HG03460 (cell line): ENCODE measurements around the gene SESN3.
"Not testable (repeated sequence)": the region's sequence is repeated elsewhere in the genome, so short reads cannot be mapped to it uniquely, and the experiment has no call there.

Experiments
- ATAC-seq: cut with Tn5 transposase; IDR thresholded peaks from one replicate; pipeline ENCODE4 v1.9.1; 2021; ENCODE audit not compliant: unreplicated experiment

SESN3 gene

GRCh38 chr11:95227060-95227459, 3.9 kb downstream of the SESN3 start:
- ATAC-seq: not testable (repeated sequence)

DNA sequence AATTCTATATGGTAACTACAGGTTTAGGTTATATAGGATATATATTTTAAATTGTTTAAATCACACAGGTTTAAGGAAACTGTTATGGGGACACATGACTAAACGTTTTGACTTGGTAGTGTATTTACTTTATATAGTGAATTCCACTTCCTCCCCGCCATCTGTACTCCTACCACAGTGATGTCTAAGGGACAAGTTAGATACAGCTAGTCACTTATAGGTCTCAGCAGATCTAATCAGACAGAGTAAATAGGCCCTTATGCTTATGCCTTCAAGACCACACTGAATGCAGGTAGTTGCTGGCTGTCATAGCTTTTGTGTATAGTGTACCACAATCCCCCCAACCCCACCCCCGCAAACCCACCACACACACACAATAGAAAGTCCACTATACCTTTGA, 8.2 kb downstream of the SESN3 start:
- no peak for ATAC-seq

GRCh38 chr11:95219599-95219998, 11.4 kb downstream of the SESN3 start:
- ATAC-seq: no peak

- ATAC-seq: no peak
These were observed 12.9 kb downstream of the SESN3 start for GRCh38 chr11:95218149-95218548.

- ATAC-seq: no peak
These were observed 18.4 kb downstream of the SESN3 start for GRCh38 chr11:95212609-95213008.

DNA sequence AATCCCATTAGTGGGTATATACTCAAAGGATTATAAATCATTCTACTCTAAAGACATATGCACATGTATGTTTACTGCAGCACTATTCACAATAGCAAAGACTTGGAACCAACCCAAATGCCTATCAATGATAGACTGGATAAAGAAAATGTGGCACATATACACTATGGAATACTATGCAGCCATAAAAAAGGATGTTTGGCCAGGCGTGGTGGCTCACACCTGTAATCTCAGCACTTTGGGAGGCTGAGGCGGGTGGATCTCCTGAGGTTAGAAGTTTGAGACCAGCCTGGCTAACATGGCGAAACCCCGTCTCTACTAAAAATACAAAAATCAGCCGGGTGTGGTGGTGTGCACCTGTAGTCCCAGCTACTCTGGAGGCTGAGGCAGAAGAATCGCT, 21.5 kb downstream of the SESN3 start:
- not testable (repeated sequence) for ATAC-seq

GRCh38 chr11:95200781-95201457, 30.1 kb downstream of the SESN3 start:
- ATAC-seq: no peak

- no peak for ATAC-seq
These were observed 35.2 kb downstream of the SESN3 start for GRCh38 chr11:95195831-95196230.

DNA sequence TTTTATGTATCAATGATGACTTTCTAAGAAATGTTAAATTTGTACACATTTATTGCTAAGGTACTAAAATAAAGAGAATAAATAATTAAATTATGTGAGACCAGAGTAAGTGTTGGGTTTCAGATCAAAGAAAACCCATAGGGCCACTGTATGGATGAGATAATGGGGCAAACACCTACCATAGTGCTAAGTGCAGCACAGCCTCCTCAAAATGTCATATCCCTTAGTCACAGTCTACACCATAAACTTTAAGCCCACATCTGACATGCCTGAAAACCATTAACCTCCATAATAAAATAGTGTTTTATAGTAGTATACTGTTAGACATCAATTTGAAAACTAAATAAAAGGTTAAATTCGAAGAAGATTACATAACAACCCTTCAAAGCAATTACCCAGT, 37.5 kb downstream of the SESN3 start:
- no peak for ATAC-seq

DNA sequence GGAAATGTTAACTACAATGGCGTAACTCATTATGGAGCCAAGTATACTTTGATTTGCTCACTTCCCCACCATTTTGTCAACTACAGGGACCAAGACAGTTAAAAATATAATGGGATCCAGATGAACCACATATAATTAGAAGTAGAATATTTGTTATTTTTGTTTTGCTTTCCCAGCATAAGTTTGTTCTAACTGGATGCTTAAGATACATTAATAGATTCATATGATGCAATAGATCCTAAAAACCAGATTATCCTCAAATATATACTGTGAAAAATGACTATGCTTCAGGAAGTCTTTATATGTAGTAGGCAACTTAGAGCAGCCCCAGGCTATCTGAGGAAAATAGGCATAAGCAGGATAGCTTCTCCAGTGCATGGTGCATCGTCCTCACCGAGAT, 38.3 kb downstream of the SESN3 start:
- ATAC-seq: no peak

- ATAC-seq: no peak
These were observed 43.3 kb downstream of the SESN3 start for GRCh38 chr11:95187723-95188122.

- no peak for ATAC-seq
These were observed 48.6 kb downstream of the SESN3 start for GRCh38 chr11:95182397-95182796.

- ATAC-seq: no peak
These were observed 55.1 kb downstream of the SESN3 start for GRCh38 chr11:95175818-95176380.

- ATAC-seq: no peak
These were observed 60.7 kb downstream of the SESN3 start for GRCh38 chr11:95170294-95170693.

DNA sequence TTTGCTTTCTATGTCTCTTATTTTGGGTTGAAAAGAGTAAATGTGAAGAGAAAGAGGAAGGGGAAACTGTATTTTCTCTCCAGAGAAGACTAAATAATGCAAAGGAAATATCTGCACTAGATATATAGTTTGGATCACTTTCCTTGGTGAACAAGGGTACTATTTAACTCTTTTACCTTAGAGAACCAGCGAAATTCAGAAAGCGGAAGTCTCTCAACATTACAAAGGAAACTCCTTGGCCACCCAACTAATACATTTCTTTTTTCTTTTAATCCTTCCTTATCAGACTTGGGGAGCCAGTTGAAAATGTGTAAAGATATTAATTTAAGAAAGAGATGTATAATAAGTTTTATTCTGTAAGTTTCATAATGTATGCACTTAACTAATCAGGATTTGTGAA, 64.2 kb downstream of the SESN3 start:
- ATAC-seq: no peak

DNA sequence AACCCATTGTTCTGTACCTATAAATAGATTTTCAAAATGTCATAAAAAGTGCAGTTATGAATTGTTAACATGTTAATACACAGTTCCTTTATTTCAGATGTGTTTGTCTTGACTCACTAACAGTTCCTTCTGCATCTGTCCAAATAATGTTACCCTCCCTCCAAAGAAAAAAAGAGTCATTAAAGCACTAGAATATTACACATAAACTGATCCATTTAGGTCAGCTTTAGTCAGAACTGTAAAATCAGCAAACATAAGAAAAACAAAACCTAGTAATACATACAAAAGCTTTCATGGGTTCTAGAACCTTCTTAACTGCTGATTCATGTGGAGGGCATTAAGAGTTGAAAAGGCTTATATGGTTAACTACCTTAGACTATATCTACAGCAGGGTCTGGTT, 65.4 kb downstream of the SESN3 start:
- ATAC-seq: no peak

GRCh38 chr11:95163106-95163505, 67.9 kb downstream of the SESN3 start:
- ATAC-seq: no peak

GRCh38 chr11:95161248-95161647, 69.8 kb downstream of the SESN3 start:
- no peak for ATAC-seq

DNA sequence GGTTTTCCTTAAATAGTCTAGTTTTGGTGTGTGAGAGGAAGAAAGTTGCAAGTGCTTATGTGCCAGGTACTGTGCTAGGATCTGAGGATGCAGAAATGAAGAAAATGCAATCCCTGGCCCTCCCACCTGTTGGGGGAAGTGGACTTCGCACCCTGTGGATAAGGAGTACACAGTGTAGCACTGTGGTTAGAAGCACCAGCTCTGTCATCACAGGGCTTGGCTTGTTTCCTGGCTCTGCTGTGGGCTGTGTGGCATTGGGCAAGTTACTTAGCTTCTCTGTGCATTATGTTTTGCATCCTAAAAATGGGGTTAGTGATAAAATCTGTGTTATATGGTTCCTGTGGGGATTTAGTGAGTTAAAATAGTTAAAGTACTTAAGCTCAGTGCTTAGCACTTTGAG, 73.2 kb downstream of the SESN3 start:
- ATAC-seq: no peak

DNA sequence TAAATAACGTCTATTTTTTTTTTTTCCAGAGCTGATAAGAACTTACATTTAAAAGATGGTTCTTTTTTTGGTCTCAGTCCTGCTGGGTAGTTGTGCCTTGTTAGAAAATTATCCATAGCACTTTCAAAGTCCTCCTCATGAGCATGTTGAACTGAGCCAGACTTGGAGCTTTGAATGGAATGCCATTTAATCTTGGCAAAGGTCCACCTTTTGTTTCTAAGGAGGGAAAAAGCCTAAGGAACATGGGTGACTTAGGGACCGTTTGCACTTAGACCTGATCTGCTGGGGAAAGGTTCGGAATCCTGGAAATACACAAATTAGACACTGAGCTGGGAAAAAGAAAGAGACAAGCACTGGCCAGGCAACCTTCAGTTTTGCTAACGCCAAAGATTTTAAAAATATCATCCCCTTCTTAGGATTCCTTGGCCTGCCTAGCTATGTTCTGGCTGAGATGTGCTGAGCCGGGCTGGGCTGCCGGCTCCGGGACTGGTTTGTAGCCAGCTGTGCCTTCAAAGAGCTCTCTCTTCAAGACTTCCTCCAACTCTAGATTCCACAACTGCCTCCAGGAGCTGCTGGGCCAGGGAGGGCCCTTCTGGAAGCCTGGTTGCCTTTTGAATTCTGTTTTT, 74.0 kb downstream of the SESN3 start:
- no peak for ATAC-seq

GRCh38 chr11:95156133-95156721, 74.8 kb downstream of the SESN3 start:
- no peak for ATAC-seq

DNA sequence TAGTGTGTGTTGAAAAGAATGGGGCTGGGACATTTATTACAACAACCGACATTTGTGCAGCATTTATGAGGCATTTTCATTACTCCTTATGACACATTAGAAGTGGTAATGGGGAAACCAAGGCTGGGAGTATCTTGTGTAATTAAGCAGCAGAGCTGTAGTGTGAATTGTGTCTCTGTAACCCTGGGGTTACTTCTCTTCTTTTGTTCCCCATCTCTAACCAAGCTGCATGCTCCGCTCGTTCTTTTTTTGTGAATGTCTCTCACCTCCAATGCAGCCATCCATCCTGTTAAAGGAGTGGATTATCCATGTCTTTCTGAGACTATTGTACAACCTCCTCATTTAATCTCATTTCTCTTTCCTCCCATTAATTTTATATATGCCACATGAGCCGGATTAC, 75.6 kb downstream of the SESN3 start:
- no peak for ATAC-seq
